GM21825 (cell line): ENCODE measurements around the gene TAF3.
A peak's percentile ranks its signal among the peaks of the same experiment; 100 is the strongest.

Experiments used
- ATAC-seq: cut with Tn5 transposase; IDR thresholded peaks from one replicate; pipeline ENCODE4 v1.9.1; 2021; ENCODE audit warnings: mild to moderate bottlenecking, moderate library complexity; ENCODE audit not compliant: unreplicated experiment

TAF3 gene

DNA sequence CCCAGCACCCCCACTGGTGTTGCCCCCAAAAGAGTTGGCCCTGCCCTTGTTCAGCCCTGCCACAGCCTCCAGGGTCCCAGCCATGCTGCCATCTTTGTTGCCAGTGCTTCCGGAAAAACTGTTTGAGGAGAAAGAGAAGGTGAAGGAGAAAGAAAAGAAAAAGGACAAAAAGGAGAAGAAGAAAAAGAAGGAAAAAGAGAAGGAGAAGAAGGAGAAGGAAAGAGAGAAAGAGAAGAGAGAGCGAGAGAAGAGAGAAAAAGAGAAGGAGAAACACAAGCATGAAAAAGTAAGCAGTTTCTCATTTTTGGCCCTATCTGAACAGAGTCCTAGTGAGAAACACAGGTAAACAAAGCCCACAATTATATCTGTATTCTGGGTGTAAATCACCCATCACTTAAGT is 147.2 kb downstream of the TAF3 start:
- no peak for ATAC-seq

DNA sequence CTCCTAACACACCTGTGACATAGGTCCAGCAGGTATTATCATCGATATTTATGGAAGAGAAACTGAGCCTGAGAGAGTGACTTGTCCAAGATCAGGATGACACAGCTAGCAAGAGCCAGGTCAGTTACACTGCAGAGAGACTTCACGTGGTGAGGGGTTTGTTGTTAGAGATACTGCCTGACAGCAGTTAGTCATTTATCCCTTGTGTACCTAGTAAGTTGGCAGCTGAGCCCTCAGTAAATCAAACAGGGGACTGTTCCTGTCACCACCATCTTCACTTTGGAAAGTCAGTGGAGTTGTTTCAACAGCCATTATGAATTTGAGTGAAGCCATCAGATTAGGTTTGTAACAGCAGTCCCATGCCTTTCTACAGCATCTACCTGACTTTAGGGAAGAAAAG is 148.7 kb downstream of the TAF3 start:
- no peak for ATAC-seq

DNA sequence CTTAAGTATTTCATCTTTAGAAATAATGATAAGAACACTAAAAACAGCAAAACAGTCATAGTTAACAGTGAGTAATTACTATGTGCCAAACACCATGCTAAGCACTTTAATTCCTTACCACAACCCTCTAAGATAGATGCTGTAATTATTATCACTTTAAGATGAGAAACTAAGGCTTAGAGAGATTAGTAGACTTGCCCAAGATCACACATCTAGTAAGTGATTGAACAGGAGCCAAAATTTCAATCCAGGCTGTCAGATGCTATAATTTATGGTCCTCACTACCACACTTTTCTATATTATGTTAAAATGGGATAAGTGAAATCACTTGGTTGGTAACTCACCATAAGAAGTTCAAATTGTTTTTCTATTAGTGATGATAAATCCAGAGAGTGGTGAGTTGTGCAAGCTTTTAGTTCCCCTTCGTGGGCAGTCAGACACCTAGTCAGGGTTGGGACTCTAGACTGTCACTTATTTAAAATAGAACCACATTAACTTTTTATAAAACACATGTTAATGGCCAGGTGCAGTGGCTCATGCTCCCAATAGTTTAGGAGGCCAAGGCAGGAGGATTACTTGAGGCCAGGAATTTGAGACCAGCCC is 150.3 kb downstream of the TAF3 start:
- no peak for ATAC-seq

DNA sequence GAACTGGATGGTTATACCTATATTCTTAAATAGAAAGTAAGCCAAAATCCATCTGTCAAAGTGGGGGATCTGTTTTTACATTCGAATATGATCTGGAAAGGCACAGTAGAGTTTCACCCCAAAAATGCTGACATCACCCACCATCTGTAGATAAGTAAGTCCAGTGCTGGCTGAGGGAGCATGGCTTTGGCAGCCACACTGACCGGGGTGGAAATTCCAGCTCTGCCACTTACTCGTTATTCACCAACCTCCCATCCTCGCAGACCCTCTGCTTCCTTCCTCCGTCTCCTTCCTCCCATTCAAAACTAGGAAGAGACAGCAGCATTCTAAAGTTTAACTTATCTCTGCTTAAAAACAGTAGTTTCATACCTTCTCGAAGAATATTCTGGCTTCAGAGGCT is 151.3 kb downstream of the TAF3 start:
- no peak for ATAC-seq

DNA sequence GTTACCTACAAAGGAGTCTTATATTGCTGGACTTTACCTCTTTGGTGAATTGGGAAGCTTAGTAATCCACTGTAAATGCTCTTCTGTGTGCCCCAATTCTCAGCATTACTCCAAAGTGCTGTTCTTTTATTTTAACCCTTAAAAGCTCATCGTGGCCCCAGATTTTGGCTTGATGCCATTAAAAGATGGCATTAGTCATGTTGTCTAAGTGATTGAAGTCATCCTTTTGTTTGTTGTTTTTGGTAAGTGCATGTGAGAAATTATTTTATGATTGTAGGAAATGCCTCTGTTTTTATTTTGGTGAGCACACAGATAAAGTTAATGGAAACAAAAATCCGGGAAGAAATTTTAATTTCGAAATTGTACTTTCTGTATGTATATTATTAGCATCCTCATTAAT is 153.6 kb downstream of the TAF3 start:
- ATAC-seq: no peak

DNA sequence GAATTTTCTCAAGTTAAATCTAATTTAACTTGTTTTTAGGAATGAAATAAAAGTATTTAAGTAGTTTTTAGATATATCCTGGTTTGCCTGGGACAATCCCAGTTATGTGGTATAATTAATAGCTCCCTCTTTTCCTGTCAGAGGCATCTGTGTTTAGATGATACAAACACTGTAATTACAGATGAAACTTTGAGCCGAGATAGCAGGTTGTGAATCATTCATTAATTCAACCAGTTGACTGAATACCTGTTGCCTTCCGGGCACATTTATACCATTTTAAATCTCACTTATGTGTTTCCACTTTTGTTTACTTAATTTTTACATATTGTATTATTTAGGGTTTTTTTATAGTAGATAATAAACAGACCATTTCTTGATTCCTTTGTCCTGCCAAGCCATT is 154.1 kb downstream of the TAF3 start:
- ATAC-seq: no peak

DNA sequence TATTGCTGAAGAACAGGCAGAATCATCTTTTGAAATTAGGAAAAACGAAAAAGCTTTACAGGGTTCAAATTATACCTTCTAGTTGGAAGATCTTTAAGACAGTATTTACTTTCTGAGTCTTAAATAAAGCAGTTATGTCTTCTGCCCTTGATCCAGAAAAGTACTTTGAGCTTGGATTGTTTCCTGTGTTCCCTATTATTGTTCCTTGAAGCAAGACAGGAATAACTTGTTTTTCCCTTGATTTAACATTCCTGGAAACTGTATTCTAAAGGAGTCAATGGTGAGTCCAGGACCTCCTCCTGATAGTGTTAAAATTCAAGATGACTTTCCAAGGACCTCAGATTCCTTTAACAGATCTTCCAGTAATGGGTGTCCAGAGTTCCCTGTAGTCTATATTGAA is 161.9 kb downstream of the TAF3 start:
- ATAC-seq: no peak

DNA sequence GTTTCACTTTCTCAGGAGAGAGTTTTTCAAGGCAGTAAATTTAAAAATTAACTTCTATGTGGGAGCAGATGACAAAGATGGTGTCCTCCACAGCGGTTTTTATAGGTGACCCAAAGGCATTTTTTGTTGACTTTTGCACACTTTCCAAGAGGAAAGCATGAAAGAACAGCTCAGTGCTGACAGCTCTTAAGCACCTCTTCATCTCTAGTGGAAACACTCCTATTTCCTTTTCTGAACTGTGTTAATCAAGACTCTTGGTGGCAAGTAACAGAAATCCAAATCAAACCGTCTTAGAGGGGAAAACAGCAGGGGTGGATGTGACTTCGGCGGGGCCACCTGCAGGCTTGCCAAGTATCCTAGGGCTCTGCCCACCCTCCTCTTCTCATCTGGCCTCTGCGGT is 164.4 kb downstream of the TAF3 start:
- no peak for ATAC-seq

DNA sequence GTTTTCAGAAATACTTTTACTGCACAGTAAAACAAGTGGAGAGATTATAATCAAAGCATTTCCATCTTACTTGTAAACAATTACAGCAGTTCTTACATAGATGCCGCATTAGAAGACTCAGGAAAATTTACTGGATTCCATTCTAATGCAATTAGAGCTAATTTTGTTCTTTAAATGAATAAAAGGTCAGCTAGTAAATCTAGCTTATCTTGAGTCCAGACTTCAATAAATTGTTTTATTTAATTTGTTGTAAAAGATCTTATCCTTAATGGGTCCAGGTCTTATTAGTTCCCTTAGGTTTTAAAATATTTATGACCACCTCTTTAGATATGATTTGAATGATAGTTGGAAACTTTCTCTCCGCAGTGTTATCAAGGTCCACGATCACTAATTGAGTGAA is 166.0 kb downstream of the TAF3 start:
- no peak for ATAC-seq

DNA sequence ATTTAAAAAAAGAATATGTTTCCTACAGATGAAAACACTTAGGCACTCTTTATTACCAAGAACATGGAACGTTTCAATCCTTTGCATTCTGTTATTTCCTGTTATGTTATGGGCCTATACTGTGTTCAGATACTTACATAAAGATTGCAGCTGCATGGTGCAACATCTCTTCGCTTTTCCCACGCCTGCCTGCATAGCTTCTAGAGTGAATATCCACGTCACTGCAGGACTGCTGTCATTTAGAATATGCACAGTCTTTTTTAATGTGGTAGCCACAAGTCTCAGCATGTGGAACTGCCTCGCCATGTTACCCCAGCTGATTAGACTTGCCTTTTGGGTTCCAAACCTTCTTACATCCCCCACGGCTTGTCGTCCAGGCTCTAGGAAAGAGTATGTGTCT is 166.6 kb downstream of the TAF3 start:
- ATAC-seq: no peak

DNA sequence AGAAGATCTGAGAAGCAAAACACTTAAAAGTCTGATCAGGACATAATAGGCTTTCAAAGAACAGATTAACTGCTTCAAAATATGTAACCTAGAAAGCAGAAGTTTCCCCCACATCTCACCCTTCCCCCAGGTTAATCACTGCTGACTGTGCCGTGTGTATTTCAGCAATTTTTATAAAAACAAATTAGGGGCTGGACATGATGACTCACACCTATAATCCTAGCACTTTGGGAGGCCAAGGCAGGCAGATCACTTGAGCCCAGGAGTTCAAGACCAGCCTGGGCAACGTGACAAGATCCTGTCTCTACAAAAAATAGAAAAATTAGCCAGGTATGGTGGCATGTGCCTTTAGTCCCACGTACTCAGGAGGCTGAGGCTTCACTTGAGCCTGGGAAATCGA is 168.5 kb downstream of the TAF3 start:
- ATAC-seq: no peak

DNA sequence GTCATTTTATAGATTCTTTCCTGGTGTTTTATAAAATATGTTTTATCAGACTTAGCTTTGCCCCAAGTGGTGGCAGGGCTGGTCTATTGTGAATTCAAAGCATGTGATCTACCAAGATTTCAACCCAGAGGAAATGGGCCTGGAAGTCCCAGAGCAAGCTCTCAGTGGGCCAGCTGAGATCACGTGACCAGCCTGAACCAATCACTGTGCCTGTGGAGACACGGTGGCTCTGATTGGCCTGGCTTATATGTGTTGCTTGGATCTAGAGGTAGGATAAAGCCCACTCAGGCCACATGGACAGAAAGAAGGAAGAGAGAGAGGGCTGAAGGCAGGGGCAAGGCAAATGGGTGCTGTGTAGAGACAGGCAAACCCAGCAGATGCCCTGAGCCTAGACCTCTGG is 170.7 kb downstream of the TAF3 start:
- ATAC-seq: no peak

DNA sequence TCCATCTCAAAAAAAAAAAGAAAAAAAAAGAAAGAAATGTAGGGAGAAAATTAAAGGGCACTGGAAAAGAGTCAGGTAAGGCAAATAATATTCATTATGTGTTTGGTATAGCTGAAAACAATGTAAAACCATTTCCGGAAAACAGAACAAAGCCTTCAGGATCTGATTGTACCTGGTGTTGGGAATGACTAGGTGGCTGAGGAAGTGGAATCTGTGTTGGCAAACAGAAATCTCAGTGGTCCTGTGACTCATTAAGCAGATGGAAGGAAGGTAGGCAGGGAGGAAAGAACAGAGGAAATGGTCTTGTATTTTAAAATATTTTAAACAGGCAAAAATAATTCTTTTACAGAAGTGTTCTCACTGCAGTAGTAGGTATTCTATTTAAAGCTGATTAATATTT is 180.5 kb downstream of the TAF3 start:
- ATAC-seq: no peak

DNA sequence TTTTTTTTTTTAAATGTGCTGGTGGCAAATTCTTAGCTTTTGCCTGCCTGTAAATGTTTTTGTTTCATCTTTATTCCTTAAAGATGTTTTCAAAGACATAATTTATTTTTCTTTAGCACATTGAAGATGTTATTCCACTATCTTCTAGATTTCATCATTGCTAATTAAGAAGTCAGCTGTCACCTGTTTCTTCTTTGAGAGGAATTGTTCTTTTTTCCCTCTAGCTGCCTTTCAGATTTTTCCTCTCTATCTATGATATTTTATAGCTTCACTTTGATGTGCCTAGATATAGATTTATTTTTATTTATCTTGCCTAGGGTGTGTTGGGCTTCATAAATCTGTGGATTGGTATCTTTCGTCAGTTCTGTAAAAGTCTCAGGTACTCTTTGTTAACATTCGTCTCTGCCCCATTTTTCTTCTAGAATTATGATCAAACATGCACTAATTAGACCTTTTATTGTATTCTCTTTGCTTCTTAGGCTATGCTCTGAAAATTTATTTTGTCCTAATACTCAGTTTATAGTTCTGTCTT is 186.2 kb downstream of the TAF3 start:
- no peak for ATAC-seq

DNA sequence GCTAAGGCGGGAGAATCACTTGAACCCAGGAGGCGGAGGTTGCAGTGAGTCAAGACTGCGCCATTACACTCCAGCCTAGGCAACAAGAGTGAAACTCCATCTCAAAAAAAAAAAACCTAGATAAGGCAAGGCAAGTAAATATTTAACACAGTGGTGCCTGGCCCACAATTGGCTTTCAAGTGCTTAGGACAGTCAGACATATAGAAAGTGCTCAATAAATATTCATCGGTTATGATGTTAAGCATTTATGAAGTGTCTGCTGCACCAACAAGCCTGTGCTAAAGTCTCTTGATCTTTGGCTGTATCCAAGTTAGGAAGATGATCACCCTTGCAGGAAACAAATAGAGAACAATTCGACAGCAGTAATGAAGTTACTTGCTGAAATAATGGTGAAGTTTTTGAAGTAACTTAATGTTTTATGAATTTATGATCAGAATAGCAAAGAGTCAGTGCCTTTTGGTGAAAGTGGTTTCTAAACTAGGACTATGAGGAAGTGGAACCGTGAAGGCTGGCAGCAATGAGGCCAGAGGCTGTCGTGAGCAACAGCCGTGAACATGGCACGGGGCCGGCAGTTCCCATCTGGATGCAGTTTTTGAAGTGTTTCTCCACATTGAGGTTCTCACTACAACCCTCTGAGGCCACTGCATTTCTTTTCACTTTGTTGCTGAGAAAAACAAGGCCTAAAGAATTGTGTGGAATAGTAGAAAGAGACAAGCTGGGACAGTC is 188.1 kb downstream of the TAF3 start:
- peak; percentile 70 for ATAC-seq

DNA sequence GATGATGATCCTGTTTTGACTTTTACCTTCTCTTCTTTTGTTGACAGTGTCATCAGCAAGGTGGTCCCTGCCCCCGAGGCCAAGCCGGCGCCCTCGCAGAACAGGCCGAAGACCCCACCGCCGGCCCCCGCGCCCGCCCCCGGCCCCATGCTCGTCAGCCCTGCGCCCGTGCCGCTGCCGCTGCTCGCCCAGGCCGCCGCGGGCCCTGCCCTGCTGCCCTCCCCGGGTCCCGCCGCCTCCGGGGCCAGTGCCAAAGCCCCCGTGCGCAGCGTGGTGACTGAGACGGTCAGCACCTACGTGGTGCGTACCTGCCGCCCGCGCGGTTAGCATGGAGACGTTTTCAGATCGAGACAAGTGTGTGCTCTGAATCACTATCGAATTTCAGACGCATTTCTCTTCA is 190.7 kb downstream of the TAF3 start:
- no peak for ATAC-seq

DNA sequence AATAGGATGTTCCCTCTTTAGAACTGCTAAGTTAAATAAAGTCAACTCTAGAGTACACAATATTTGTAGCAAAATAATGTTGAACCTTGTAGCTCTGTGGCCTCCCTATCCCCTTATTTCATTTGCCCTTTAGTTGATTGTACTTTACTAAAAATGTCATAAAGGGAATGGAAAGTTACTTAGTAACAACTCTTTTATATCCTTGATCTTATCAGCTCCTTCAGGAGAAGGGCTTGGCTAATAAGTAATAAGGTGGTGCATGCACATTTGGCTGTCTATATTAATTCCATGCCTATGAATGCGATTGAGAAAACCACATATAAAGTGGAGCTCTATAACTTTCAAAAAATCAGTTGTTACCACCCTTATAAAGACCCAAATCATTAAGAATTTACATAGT is 194.7 kb downstream of the TAF3 start:
- ATAC-seq: no peak

DNA sequence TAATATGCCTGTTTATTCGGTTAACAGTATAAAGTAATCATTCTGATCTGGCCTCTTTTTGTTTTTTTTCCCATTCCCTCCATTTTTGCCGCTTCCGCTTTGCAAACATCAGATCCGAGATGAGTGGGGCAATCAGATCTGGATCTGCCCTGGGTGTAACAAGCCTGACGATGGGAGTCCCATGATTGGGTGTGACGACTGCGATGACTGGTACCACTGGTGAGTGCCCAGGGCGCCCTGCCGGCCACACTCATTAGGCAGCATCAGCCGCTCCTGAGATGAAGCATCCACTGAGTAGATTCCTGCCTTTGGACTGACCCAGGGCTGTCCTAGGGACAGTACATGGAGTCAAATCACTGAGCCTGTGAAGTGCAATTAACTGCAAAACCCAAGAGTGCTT is 195.3 kb downstream of the TAF3 start:
- ATAC-seq: no peak

DNA sequence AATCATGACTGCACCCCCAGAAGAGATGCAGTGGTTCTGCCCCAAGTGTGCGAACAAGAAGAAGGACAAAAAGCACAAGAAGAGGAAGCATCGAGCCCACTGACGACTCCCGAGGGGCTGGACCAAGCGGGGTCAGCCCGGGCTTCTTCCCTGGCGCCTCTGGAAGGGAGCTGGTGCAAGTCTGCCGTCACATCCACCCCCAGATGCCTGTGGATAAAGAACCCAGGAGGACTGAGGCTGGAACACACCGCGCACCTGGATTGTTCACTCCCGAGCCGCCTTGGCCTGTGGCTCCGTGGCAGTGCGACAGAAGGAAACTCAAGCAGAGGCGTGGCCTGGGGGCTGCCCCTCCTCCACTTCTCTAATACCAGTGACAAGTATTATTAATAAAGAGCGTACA is 196.3 kb downstream of the TAF3 start:
- ATAC-seq: no peak

DNA sequence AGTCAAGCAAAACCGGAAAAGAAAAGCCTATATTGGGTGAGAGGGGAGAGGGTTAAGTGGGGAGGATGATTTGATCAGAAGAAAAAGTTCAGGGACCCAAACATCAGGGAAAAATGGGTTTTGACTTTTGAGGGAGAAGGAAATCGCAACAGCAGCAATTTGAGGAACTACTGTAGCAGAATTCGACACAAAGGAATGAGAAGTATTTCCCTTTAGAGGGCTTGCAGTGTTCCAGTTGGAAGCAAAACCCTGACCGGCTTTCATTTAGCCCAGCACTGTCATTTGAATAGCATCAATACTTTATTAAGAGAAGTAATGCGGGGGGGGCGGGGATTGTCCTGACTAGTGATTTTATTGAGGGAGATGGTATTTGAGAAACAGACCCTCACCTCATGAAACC is 199.0 kb downstream of the TAF3 start:
- ATAC-seq: no peak

DNA sequence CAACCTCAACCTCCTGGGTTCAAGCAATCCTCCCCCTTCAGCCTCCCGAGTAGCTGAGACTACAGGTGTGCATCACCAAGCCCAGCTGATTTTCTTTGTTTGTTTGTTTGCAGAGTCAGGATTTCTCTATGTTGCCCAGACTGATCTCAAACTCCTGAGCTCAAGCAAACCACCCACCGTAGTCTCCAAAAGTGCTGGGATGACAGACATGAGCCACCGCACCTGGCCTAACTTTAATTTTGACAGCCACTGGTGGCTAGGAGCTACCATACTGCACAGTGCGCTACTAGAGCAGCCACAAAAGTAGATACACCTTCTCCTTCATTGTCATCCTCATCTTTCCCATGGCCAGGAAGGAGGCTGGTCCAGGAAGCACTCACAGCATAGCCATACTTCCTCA is 205.0 kb downstream of the TAF3 start:
- ATAC-seq: no peak

DNA sequence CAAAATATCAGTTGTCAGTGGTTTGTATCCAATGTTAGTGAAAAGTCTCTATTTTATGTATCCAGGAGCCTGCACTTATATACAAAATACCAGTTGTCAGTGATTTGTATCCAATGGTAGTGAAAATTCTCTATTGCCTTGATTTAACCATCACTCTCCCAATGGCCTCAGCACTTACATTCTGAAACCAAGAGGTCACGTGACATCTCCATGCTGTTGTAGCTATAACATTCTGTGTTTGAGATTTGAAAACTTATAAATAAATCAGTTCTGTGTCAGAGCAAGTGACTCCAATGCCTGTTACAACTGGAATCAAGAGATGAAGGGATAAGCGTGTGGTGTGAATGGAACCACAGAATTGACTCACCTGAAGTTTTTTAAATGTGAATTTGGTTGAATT is 205.5 kb downstream of the TAF3 start:
- no peak for ATAC-seq
